Activated naive CD4-positive, alpha-beta T cell treated with anti-CD3 and anti-CD28 coated beads for 36 hours (primary cell): ENCODE results near the gene TMEM100. TPM values are rescaled to one million over a fixed set of nuclear protein-coding genes. Genes with fewer than 3 reads are reported as not detected.

ENCODE experiments used
- CTCF ChIA-PET: fragments of 350-600 bp; sonication (Branson Sonifier 250); formaldehyde crosslinking; loops from one replicate; lab custom pipeline; 2021; ENCODE audit warnings: antibody characterized with exemption; lab: Charles Lee
- DNase-seq: peaks from one replicate; pipeline ENCODE4 v3.0.0-alpha.2; 2020
- H3K27ac Mint-ChIP-seq: one replicate; pipeline ENCODE4 v1.8.0; 2021; ENCODE audit warnings: mild to moderate bottlenecking, mixed read lengths
- H3K27me3 Mint-ChIP-seq: one replicate; pipeline ENCODE4 v1.8.0; 2021; ENCODE audit warnings: low read depth, mixed read lengths
- H3K36me3 Mint-ChIP-seq: one replicate; pipeline ENCODE4 v1.8.0; 2021; ENCODE audit warnings: low read depth, mixed read lengths
- H3K4me1 Mint-ChIP-seq: one replicate; pipeline ENCODE4 v1.8.0; 2021; ENCODE audit warnings: low read depth, mixed read lengths
- H3K4me3 Mint-ChIP-seq: one replicate; pipeline ENCODE4 v1.8.0; 2021; ENCODE audit warnings: mild to moderate bottlenecking, moderate library complexity, mixed read lengths
- H3K9me3 Mint-ChIP-seq: one replicate; pipeline ENCODE4 v1.8.0; 2021; ENCODE audit warnings: mixed read lengths
- intact Hi-C: fragments of 100-400 bp; cut with micrococcal nuclease; formaldehyde crosslinking; loops from one replicate; pipeline ENCODE4 v1.15.1; 2023
- total RNA-seq, 2 experiments: library from RNA; stranded (reverse); gene quantifications; one replicate each; pipeline ENCODE4 v1.2.3, GENCODE V29; 2021

The TMEM100 gene
- total RNA-seq, 2 experiments from 2014 or later = not detected

DNA sequence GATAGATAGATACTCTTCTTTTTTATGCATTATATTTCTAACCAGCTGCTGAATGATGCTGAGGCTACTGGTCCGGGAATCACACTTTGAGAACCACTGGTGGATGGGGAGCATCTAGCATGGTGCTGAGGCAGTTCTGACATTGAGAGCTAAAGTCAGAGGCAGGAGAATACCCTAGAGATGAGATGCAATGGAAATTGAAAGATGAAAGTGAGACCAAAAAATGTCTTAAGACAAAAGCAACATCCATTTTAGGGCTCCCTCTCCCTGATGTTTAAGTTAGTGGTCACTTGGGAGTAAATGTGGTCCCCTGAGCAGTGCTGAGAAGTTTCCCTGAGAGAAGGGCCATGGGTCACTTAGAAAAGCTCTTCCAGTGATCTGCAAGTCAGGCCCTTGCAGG is 35.0 kb upstream of the TMEM100 start:
- Mint-ChIP-seq H3K27me3 (no peaks in the 10 kb centered on the region), H3K9me3 (no peaks in the 10 kb centered on the region), H3K4me3 (no peak overlapping the region), H3K4me1 (peaks cover 3% of the 10 kb centered on the region), H3K27ac (no peak overlapping the region), H3K36me3 (no peaks in the 10 kb centered on the region)
- DNase-seq = no peak
- CTCF ChIA-PET = interaction anchor here (1.5 kb wide), 1 partner anchor 12 kb away, joined by 4 read pairs; no protein-coding TSS in a partner anchor
- intact Hi-C loops = no loop called here

DNA sequence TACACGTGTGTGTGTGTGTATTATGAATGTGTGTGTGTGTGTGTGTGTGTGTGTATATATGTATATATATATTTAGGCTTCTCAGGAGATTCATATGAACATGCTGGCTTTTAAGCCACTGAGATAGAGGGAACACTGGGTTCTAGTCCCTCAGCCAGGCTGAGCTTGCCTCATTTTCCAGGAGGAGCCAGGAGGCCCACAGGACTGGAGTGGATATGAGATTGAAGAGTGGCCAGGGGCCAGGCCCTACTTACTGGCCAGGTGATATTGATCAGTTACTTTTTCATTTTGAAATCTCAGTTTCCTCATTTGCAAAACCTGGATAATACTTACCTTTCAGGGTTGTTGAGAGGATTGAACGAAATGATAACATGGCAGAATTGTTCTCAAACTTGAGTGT is 34.0 kb upstream of the TMEM100 start:
- Mint-ChIP-seq H3K4me3 (no peak overlapping the region), H3K36me3 (no peaks in the 10 kb centered on the region), H3K9me3 (no peaks in the 10 kb centered on the region), H3K27me3 (no peaks in the 10 kb centered on the region), H3K4me1 (peaks cover 4% of the 10 kb centered on the region), H3K27ac (no peak overlapping the region)
- DNase-seq = no peak
- intact Hi-C loops = no loop called here
- CTCF ChIA-PET = no interaction called here

DNA sequence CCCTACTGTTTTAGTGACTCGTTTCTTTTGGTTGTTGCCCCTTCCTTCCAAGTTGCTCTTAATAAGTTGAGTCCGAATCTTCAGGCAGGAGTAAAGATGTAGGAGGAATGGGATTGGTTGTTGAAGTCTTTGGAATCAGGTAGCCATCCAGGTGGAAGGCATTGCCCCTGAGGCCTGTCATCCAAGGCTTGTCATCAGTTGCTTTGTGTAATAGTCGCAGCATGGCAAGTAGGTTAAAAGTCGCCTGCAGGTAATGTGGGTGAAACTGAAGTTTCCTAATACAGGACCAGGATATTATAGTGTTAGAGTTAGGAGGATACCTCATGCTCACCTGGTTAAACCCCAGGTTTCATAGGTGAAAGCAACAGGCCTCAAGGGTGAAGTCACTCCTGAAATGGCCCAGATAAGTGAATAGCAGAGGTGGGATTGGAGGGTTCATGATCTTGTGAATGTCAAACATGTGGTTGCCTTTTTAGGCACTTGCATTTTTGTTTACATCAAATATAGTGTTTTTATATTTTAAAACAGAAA is 29.1 kb upstream of the TMEM100 start:
- no peak for DNase-seq
- CTCF ChIA-PET = interaction anchor here (0.6 to 2.8 kb wide), 7 partner anchors 11 to 225 kb away, joined by 3 to 22 read pairs (median 4); no protein-coding TSS in a partner anchor
- H3K4me3 Mint-ChIP-seq = peak overlapping the region; percentile 82
- intact Hi-C loops = loop anchor here (5.0 kb wide), 3 partner anchors 56 to 329 kb away; partner anchors contain the start of gene MMD
- H3K4me1 Mint-ChIP-seq = peaks cover 12% of the 10 kb centered on the region
- no peaks in the 10 kb centered on the region for H3K9me3 Mint-ChIP-seq
- no peak overlapping the region for H3K27ac Mint-ChIP-seq
- H3K36me3 Mint-ChIP-seq = no peaks in the 10 kb centered on the region
- peaks cover 13% of the 10 kb centered on the region for H3K27me3 Mint-ChIP-seq

DNA sequence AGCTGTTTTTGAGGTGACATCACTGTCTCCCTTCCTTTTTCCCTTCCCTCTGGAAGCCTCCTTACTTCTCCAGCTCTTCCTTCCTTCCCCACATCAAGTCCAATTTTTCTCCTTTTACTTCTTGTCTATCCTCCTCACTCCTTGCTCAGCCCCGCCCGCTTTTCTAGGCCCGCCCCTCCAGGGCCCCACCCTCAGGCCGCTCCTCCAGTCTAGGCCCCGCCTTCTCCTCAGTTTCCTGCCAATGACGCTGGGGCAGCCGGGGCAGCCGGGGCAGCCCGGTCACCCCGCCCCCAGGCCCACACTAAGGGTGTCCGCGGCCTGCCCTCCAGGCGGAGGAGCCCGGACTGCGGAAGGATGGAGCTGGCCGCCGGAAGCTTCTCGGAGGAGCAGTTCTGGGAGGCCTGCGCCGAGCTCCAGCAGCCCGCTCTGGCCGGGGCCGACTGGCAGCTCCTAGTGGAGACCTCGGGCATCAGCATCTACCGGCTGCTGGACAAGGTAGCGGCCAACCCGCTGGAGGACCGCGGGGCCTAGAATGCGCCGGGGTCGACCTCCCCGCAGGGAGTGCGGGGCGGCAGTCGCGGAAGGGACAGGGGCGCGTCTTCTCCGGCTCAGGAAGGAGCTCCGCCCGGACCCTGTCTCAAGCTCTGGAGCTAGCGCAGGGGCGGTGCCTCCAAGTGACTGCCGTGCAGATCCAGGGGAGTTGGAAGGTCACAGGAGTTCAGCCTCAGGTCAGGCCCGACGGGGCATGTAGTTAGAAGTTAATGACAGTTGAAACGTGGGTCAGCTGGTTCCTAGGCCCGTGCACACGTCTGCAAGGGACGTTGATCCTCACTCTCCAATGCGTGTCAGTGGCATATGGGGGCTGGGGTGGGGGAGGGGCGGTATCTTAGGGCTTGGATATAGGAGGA is 28.3 kb upstream of the TMEM100 start, which contains the start of gene PCTP:
PCTP (plus strand) TSS at position 302 of the 908 bp plus-strand sequence; CDS start at position 355, 53 bp downstream.
- CTCF ChIA-PET = interaction anchor here (0.6 to 2.8 kb wide), 9 partner anchors 11 to 224 kb away, joined by 3 to 22 read pairs (median 3); no protein-coding TSS in a partner anchor
- no peaks in the 10 kb centered on the region for H3K36me3 Mint-ChIP-seq
- intact Hi-C loops = loop anchor here (1.0 to 5.0 kb wide), 4 partner anchors 17 to 329 kb away; partner anchors contain the start of gene MMD
- peak; percentile 92 for DNase-seq
- H3K27me3 Mint-ChIP-seq = peaks cover 18% of the 10 kb centered on the region
- H3K4me1 Mint-ChIP-seq = peaks cover 12% of the 10 kb centered on the region
- H3K27ac Mint-ChIP-seq = no peak within 1 kb of the TSS
- H3K9me3 Mint-ChIP-seq = no peaks in the 10 kb centered on the region
- peak within 1 kb of the TSS; percentile 82 for H3K4me3 Mint-ChIP-seq

DNA sequence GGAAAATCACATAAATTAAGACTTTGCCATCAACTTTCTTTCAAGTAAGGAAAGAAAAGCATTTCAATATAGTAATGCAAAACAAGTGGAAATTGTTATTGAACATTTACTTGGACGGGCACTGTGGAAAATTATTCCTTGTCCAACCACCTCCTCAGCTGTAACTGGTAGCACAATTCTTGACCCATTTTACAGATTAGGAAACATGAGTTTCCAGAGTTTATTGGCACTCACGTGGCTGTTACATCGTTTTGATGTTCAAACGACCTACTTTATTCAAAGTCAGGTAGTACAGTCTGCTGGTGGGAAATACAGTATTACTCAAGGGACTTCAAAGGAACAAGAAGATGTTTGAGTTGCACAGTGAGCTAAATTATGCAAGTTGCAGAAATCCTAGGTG is 27.3 kb upstream of the TMEM100 start:
- H3K4me3 Mint-ChIP-seq = no peak overlapping the region
- no peaks in the 10 kb centered on the region for H3K9me3 Mint-ChIP-seq
- intact Hi-C loops = loop anchor here (1.0 to 5.0 kb wide), 4 partner anchors 16 to 328 kb away; partner anchors contain the start of gene MMD
- H3K27me3 Mint-ChIP-seq = peaks cover 24% of the 10 kb centered on the region
- DNase-seq = no peak
- H3K4me1 Mint-ChIP-seq = peaks cover 12% of the 10 kb centered on the region
- CTCF ChIA-PET = interaction anchor here (1.3 to 2.8 kb wide), 3 partner anchors 15 to 223 kb away, joined by 3 to 22 read pairs (median 6); no protein-coding TSS in a partner anchor
- no peak overlapping the region for H3K27ac Mint-ChIP-seq
- H3K36me3 Mint-ChIP-seq = no peaks in the 10 kb centered on the region

DNA sequence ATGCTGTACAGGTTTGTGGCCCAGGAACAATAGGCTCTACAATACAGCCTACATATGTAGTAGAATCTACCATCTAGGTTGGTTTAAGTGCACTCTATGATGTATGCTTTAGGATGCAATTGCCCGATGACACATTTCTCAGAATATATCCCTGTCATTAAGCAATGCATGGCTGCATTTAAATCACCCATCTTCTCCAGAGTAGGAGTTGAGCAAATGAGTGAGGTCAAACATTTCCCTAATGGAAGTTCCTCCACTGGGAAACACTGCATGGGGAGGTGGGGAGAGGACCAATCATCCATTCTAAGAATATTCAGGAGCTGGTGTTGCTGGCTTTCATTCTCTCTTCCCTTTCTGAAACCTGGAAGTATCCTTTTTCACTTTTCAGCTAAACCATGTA is 26.2 kb upstream of the TMEM100 start:
- Mint-ChIP-seq H3K27me3 (peaks cover 24% of the 10 kb centered on the region), H3K27ac (no peak overlapping the region), H3K4me1 (peaks cover 12% of the 10 kb centered on the region), H3K9me3 (no peaks in the 10 kb centered on the region), H3K4me3 (no peak overlapping the region), H3K36me3 (no peaks in the 10 kb centered on the region)
- DNase-seq = no peak
- intact Hi-C loops = no loop called here
- CTCF ChIA-PET = interaction anchor here (2.8 kb wide), 1 partner anchor 14 kb away, joined by 22 read pairs; no protein-coding TSS in a partner anchor

DNA sequence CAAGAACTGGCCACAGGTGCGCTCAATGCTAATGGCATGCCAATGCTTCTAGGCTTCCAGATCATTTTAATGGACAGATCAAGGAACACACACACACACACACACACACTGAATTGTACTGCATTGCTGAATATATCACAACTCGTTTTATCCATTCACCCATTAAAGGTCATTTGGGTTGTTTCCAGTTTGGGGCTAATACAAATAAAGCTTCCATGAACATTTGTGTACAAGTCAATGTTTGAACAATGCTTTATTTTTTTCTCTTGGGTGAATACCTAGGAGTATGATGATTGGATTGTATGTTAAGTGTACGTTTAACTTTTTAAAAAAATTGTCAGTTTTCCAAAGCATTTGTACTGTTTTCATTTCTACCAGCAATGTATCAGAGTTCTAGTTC is 24.5 kb upstream of the TMEM100 start:
- intact Hi-C loops = no loop called here
- no peak overlapping the region for H3K27ac Mint-ChIP-seq
- H3K4me3 Mint-ChIP-seq = no peak overlapping the region
- peaks cover 9% of the 10 kb centered on the region for H3K4me1 Mint-ChIP-seq
- peaks cover 24% of the 10 kb centered on the region for H3K27me3 Mint-ChIP-seq
- no peaks in the 10 kb centered on the region for H3K36me3 Mint-ChIP-seq
- H3K9me3 Mint-ChIP-seq = no peaks in the 10 kb centered on the region
- no peak for DNase-seq
- CTCF ChIA-PET = interaction anchor here (1.0 to 1.5 kb wide), 2 partner anchors 11 to 29 kb away, joined by 3 to 5 read pairs; no protein-coding TSS in a partner anchor

DNA sequence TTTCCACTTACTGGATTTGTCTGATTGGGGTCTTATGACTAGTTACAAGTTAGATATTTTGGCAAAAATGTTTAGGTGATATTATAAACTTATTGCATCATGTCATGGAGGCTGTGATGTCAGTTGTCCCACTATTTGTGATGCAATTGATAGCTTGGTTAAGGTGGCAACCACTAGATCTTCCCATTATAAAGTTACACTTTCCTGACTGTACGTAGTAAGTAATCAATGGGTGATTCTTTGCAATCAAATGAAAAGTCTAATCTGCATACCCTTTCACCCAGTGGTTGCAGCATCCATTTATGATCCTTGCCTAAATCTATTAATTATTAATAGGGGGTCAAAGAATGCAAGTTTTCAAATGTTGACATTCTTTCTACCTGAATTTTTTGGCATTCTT is 23.8 kb upstream of the TMEM100 start:
- Mint-ChIP-seq H3K27me3 (peaks cover 24% of the 10 kb centered on the region), H3K9me3 (no peaks in the 10 kb centered on the region), H3K36me3 (no peaks in the 10 kb centered on the region), H3K4me3 (no peak overlapping the region), H3K4me1 (peaks cover 5% of the 10 kb centered on the region), H3K27ac (no peak overlapping the region)
- CTCF ChIA-PET = no interaction called here
- intact Hi-C loops = no loop called here
- no peak for DNase-seq

DNA sequence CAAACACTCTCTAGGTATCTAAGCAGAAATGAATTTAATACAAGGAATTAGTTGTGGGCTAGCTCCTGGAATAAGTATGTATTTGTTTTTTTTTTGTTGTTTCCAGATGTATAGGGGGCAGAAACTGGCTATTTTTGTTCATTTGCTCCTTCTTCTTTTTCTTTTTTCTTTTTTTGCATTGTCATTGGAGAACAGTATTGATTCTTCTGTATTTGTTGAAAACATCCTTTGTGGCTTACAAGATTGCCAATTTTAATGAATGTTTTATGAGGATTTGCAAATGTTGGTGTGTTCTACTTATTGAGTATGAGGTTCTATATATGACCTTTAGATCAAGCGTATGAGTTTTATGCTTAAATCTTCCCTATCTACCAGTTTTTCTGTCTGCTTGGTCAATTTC is 22.6 kb upstream of the TMEM100 start:
- no peak for DNase-seq
- Mint-ChIP-seq H3K4me3 (no peak overlapping the region), H3K9me3 (no peaks in the 10 kb centered on the region), H3K27ac (no peak overlapping the region), H3K36me3 (no peaks in the 10 kb centered on the region), H3K4me1 (no peaks in the 10 kb centered on the region), H3K27me3 (peaks cover 30% of the 10 kb centered on the region)
- intact Hi-C loops = no loop called here
- CTCF ChIA-PET = no interaction called here

DNA sequence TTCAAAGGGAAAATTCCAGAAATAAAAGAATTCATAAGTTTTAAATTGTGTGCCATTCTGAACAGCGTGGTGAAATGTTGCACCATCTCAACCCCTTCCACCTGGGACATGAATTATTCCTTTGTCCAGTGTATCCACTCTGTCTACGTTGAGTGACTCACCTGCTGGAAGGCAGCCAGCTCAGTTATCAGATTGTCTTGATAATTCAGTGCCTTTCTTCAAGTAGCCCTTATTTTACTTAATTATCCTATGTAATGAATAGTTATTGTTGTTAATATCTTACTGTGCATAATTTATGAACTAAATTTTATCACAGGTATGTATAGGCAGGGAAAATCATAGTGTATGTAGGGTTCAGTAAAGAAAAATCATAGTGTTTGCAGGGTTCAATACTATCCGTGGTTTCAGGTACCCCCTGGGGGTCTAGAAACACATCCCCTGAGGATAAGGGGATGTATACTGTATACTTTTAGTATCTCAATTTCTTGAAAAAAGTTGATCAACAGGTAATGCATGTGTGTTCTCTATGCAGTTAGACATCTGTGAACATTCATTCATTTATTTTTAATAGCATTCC is 20.5 kb upstream of the TMEM100 start:
- H3K27ac Mint-ChIP-seq = no peak overlapping the region
- H3K36me3 Mint-ChIP-seq = no peaks in the 10 kb centered on the region
- H3K4me3 Mint-ChIP-seq = no peak overlapping the region
- H3K9me3 Mint-ChIP-seq = no peaks in the 10 kb centered on the region
- no peaks in the 10 kb centered on the region for H3K4me1 Mint-ChIP-seq
- intact Hi-C loops = no loop called here
- CTCF ChIA-PET = no interaction called here
- H3K27me3 Mint-ChIP-seq = peaks cover 24% of the 10 kb centered on the region
- no peak for DNase-seq

DNA sequence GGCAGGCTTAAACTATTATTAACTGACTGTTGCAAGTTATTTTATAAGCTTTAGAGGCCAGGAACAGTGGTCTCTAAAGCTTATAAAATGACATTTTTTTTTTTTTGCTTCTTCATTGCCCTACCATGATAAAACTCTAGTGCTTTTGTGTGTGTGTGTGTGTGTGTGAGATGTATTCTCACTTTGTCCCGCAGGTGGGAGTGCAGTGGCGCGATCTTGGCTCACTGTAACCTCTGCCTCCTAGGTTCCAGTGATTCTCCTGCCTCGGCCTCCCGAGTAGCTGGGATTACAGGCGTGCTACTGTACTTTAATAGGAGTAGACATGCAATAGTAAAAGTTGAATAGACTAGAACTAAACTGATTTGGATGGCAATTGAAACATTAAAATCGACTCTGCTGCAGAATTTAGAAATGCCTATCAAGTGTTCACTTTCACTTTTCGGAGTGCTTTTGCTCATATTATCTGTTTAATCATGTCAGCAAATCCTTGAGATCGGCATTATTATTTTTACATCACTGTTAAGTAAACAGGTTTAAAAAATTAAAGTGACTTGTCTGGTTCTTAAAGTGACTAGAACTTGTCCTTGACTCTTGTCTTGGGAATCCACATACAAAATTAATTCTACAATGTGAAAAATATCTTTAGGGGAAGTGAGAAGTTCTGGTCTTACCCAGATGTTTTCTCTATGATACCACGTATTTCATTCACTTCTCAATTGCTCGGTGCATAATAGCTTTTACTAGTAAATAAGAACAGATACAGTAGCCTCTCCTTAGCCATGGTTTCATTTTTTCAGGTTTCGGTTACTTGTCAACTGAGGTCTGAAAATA is 19.8 kb upstream of the TMEM100 start:
- DNase-seq = no peak
- H3K27me3 Mint-ChIP-seq = peaks cover 21% of the 10 kb centered on the region
- no peaks in the 10 kb centered on the region for H3K9me3 Mint-ChIP-seq
- H3K4me3 Mint-ChIP-seq = no peak overlapping the region
- intact Hi-C loops = no loop called here
- no peaks in the 10 kb centered on the region for H3K36me3 Mint-ChIP-seq
- H3K4me1 Mint-ChIP-seq = no peaks in the 10 kb centered on the region
- H3K27ac Mint-ChIP-seq = no peak overlapping the region
- CTCF ChIA-PET = no interaction called here
